CD4-positive, alpha-beta T cell treated with Interferon alpha-2 for 1 hour (primary cell): Measurements from ENCODE around the gene AIF1L.
A peak's percentile ranks its signal among the peaks of the same experiment; 100 is the strongest.
"Not testable (repeated sequence)": the region's sequence is repeated elsewhere in the genome, so short reads cannot be mapped to it uniquely, and the experiment has no call there.

Source experiments
- DNase-seq, 2 donors: peaks; one replicate each; pipeline ENCODE4 v3.0.0-alpha.2; 2020 to 2022

The AIF1L gene

GRCh38 chr9:131125288-131126058 is 29.1 kb downstream of the AIF1L start, which contains the start of gene NUP214:
Gene NUP214, plus strand, starts transcription at chr9:131125586. Its CDS starts 119 bp downstream, at chr9:131125705.
- peak; percentile 98 to 99 for DNase-seq

- no peak for DNase-seq
These were observed 29.7 kb downstream of the AIF1L start for GRCh38 chr9:131126059-131126426.

GRCh38 chr9:131129183-131129582 is 32.9 kb downstream of the AIF1L start:
- no peak for DNase-seq

- DNase-seq, result no peak
These were observed 42.3 kb downstream of the AIF1L start for GRCh38 chr9:131138676-131139075.

GRCh38 chr9:131140112-131140511 is 43.8 kb downstream of the AIF1L start:
- no peak for DNase-seq

GRCh38 chr9:131140550-131140949 is 44.2 kb downstream of the AIF1L start:
- no peak for DNase-seq

GRCh38 chr9:131142160-131142559 is 45.8 kb downstream of the AIF1L start:
- no peak for DNase-seq

GRCh38 chr9:131144201-131144600 is 47.9 kb downstream of the AIF1L start:
- no peak for DNase-seq

GRCh38 chr9:131145245-131145644 is 48.9 kb downstream of the AIF1L start:
- no peak for DNase-seq

- no peak for DNase-seq
These were observed 49.9 kb downstream of the AIF1L start for GRCh38 chr9:131146186-131146585.

GRCh38 chr9:131148276-131148675 is 51.9 kb downstream of the AIF1L start:
- no peak for DNase-seq

GRCh38 chr9:131148966-131149687 is 52.8 kb downstream of the AIF1L start:
- DNase-seq, result no peak

GRCh38 chr9:131149688-131150053 is 53.3 kb downstream of the AIF1L start:
- DNase-seq, result no peak

GRCh38 chr9:131153595-131153994 is 57.3 kb downstream of the AIF1L start:
- no peak for DNase-seq

- not testable (repeated sequence) for DNase-seq
These were observed 62.3 kb downstream of the AIF1L start for GRCh38 chr9:131158673-131159072.

- DNase-seq, result no peak
These were observed 64.2 kb downstream of the AIF1L start for GRCh38 chr9:131160416-131161112.

GRCh38 chr9:131161585-131161984 is 65.3 kb downstream of the AIF1L start:
- no peak for DNase-seq

- no peak for DNase-seq
These were observed 66.6 kb downstream of the AIF1L start for GRCh38 chr9:131162886-131163285.

GRCh38 chr9:131165523-131165922 is 69.2 kb downstream of the AIF1L start:
- no peak for DNase-seq

GRCh38 chr9:131167146-131167692 is 70.9 kb downstream of the AIF1L start:
- DNase-seq, result no peak

- DNase-seq, result no peak
These were observed 71.6 kb downstream of the AIF1L start for GRCh38 chr9:131167936-131168335.

- no peak for DNase-seq
These were observed 73.4 kb downstream of the AIF1L start for GRCh38 chr9:131169563-131170240.
